HG02623 (cell line): ENCODE measurements around the gene CFAP251.
"Not testable (repeated sequence)": the region's sequence is repeated elsewhere in the genome, so short reads cannot be mapped to it uniquely, and the experiment has no call there.

Source experiments
- ATAC-seq: cut with Tn5 transposase; IDR thresholded peaks from one replicate; pipeline ENCODE4 v1.9.1; 2021; ENCODE audit warnings: moderate library complexity; ENCODE audit not compliant: unreplicated experiment

The CFAP251 gene

GRCh38 chr12:121969726-121970125, 51.3 kb downstream of the CFAP251 start:
- no peak for ATAC-seq

- no peak for ATAC-seq
Measured at GRCh38 chr12:121970581-121971300, 52.3 kb downstream of the CFAP251 start.

- ATAC-seq = no peak
Measured at GRCh38 chr12:121974026-121974985, 55.9 kb downstream of the CFAP251 start.

- no peak for ATAC-seq
Measured at GRCh38 chr12:121975021-121975420, 56.6 kb downstream of the CFAP251 start.

- no peak for ATAC-seq
Measured at GRCh38 chr12:121976950-121977349, 58.6 kb downstream of the CFAP251 start.

GRCh38 chr12:121980191-121980891, 61.9 kb downstream of the CFAP251 start:
- ATAC-seq = no peak

GRCh38 chr12:121980892-121981272, 62.5 kb downstream of the CFAP251 start:
- ATAC-seq = no peak

GRCh38 chr12:121981456-121981855, 63.1 kb downstream of the CFAP251 start:
- ATAC-seq = no peak

- no peak for ATAC-seq
Measured at GRCh38 chr12:121982950-121983349, 64.6 kb downstream of the CFAP251 start.

- no peak for ATAC-seq
Measured at GRCh38 chr12:121983536-121984210, 65.3 kb downstream of the CFAP251 start.

GRCh38 chr12:121986489-121987245, 68.3 kb downstream of the CFAP251 start:
- no peak for ATAC-seq

GRCh38 chr12:121988519-121988918, 70.1 kb downstream of the CFAP251 start:
- not testable (repeated sequence) for ATAC-seq

- no peak for ATAC-seq
Measured at GRCh38 chr12:121989276-121990113, 71.1 kb downstream of the CFAP251 start.

- ATAC-seq = no peak
Measured at GRCh38 chr12:121990114-121990647, 71.8 kb downstream of the CFAP251 start.

- ATAC-seq = peak; percentile 60
Measured at GRCh38 chr12:121990692-121991603, 72.6 kb downstream of the CFAP251 start.

- ATAC-seq = peak; percentile 69
Measured at GRCh38 chr12:121992059-121992879, 73.9 kb downstream of the CFAP251 start.
